Stimulated activated CD8-positive, alpha-beta memory T cell treated with anti-CD3 and anti-CD28 coated beads, Interleukin-7, amount 100 ng/mL, for 4 hours (primary cell): ENCODE data around the gene CDH4.
"Not testable (repeated sequence)": the region's sequence is repeated elsewhere in the genome, so short reads cannot be mapped to it uniquely, and the experiment has no call there.

Experiments used
- DNase-seq, 2 donors: peaks; one replicate each; pipeline ENCODE4 v3.0.0-alpha.2; 2020; ENCODE audit warnings: low read depth in 2 of 2

Gene CDH4

DNA sequence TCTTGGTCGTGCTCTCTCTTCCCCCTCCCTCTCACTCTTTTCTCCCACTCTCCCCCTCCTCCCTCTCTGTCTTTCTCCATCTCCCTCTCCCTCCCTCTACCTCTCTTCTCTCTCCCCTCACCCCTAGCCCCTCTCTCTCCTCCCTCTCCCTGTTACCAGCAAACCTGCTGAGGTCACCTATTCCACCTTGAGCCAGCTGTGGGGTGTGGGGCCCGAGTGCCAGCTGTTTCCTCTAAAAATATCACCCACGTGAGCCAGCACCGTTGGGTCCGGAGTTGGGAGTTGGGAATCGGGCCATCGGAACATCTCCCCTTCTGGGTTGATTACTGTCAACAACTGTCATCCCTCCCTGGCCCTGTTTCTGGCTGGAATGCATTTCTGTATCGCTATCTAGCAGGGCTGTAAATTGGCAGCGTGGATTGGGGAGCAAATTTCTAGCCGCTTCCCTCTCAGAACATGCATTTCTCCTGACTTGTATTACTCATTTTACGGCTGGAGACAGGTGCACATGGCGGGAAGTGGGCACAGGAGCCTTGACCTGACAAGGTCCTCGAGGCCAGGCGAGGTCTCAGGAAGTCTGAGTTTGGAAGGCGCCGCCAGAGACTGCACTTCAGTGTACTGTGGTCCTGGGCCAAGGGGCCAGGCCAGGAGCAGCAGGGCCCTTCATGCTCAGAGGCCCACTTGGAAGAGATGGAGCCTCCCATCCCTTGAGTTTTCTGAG lies 165.3 kb downstream of the CDH4 start:
- no peak for DNase-seq

DNA sequence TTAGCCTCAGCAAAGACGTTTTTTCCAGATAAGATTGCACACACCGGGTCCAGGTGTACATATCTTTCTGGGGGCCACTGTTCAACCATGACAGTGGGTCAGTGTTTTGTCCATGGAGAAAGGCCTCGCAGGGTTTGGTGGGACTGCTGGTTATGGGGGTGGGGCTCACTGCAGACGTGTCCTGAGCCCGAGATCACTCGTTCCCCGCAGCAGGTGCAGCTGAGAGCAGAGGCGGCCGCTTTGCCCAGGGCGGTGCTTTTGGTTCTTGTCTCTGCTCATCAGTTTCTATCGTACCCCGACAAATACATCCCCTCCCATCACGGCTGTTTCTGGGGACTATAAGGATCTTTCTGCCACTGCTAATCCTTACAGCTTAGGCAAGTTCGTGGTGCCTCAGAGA lies 166.9 kb downstream of the CDH4 start:
- DNase-seq, result no peak

DNA sequence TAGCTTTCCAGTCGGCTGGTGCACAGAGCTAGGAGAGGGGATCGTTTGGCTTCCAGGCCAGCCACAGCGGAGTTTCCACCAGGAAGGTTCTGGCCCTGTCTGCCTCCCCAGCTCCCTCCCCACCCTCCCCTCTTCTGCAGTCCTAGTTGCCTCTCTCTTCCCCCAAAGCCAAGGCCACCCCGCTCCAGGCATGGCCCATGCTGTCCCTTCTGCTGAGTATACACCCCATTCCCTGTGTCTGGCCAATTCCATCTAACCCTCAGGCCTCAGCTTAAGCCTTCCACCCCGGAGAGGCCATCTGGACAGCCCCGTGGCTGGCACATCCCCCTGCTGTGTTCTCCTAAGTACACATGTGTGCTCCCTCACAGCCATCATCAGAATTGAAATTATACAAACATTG lies 167.4 kb downstream of the CDH4 start:
- no peak for DNase-seq

DNA sequence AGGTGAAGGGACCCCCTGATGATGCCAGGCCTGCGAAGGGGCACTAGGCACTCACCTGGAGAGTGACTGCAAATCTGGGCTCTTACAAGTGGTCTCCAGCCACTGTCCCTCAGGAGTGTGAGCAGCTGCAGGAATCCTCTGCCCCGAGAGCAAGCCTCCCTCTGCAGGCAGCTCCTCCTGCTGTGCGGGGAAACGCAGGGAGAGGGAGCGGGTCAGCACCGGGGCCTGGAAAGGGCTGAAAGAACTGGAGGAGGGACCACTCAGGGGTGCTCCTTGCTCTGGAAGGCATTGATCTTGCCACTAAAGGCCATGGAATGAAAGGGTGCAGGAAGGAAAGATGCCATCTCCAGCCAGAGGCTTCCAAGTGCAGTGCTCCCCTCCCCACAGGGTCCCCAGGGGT lies 168.0 kb downstream of the CDH4 start:
- DNase-seq, result no peak

DNA sequence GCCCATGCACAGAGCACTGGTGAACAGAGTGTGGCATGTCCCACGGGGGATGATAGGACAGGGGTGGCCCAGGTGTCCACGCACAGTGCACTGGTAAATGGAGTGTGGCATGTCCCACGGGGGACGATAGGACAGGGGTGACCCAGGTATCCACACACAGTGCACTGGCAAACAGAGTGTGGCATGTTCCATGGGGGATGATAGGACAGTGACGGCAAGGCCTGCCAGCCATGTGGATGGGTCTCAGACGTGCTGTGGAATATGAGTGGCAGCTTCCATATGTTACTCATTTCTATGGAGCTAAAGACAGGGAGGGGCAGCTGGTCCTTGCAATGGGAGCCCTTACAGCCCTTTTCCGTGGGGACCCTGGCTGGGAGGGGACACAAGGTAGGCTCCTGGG lies 168.7 kb downstream of the CDH4 start:
- DNase-seq, result no peak

DNA sequence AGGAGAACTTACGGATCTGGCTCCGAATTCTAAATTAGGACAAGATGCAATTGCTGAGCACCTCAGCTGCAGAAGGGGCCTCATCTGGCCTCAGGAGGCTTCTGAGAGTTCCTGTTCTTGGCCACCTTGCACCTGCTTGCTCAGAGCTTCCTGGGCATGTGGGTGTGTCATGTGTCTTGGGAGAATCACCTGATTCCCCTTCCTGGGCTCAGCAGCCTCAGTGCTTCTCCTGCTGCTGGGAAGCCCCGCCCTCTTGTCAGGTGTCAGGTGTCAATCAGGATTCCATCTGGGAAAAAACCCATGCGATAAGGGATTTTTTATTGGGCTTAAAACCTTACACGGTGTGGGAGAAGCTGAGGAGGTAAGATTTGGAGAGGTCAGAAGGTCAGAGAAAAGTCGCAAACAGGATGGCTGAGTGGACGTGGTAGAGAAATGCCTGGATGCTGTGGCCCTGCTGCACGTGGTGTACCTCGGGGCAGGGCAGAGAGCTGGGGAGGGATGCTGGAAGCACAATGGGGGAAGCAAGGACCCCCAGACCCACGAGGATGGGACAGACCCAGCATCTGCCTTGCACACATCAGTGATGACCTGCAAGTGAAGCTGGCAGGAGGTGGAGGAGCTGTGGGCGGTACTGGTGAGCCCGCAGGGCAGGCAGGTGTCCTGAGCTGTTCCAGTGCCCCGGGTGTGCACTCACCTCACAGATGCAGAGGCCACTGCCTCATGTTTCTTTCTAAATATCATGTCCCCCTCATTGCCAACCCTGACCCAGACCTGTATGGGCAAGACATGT lies 170.8 kb downstream of the CDH4 start:
- no peak for DNase-seq

DNA sequence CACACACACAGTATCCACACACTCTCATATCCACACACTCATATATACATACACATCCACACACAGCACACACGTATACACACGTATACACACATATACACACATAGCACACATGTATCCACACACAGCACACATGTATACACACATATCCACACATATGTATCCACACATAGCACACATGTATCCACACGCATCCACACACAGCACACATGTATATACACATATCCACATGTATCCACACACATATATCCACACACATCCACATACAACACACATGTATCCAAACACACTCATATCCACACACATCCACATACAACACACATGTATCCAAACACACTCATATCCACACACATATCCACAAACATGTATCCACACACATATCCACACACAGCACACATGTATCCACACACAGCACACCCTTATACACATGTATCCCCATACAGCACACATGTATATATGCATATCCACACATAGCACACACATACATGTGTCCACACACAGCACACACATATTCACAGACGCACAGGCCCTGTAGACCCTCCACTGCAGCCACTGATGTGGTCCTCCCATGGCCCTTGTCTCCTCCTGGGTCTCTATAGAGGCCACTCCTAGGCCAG lies 172.1 kb downstream of the CDH4 start:
- DNase-seq, result no peak

DNA sequence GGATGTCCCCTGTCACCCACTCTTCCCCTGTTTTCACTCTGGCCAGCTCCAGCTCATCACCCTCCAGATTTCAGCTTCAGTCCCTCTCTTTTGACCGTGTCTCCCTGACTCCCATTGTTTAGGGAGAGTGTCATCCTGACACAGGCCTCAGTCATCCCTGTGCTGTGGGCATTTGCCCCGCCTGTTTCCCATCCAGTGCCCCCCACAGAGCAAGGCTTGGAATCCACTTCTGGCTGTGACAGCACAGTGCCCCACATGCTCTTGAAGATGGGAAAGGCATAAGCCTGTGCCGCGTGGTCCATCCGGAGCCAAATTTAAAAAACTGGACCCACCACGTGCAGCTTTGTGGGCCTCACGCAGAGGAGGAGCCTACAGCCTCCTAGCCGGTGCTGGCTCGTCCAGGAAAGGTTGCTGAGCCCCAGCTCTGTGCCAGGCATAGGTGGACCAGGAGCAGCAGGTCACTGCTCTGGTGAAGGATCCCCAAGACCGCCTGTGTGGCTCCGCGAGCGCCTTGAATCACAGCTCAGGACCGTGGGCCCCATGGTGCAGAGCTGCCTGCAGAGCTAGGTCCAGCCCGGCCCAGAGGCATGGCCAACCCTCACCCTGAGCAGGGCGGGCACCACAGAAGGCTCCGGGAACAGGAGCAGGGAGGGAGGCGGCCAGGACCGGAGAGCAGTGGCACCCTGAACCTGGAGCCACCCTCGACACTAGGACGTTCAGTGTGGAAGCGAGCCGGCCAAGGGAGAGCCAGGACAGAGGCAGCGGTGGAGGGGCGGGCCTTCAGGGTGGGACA lies 172.8 kb downstream of the CDH4 start:
- DNase-seq, result no peak

DNA sequence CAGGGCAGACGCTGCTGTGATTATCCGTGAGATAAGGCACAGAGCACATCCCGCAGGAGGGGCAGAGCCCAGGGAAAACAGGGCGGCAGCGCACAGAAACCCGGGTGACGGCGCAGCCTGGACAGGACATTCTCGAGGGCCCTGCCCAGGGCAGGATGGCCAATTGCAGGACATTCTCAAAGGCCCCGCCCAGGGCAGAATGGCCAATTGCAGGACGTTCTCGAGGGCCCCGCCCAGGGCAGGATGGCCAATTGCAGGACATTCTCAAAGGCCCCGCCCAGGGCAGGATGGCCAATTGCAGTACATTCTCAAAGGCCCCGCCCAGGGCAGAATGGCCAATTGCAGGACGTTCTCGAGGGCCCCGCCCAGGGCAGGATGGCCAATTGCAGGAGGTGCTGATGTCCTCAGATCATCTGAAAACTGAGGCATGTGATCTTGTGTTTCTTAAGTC lies 173.5 kb downstream of the CDH4 start:
- not testable (repeated sequence) for DNase-seq

DNA sequence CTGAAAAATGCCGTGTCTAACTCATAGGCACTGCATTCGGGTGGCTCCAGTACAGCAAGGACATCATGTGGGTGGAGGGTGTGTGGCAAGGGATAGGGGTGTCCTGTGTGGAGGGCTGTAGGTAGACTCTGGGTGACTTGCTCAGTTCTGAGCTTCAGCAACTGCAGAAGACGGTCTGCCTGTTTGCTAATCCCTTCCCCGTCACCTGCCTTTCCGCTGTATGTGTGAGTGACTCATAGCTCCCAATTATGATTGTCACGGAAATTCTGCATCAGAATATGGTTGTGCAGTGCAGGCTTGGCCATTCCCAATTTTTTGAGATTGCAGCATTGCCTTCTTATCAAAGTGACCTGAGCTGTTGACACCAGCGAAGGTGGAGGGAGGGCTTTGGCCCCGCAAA lies 174.3 kb downstream of the CDH4 start:
- no peak for DNase-seq

DNA sequence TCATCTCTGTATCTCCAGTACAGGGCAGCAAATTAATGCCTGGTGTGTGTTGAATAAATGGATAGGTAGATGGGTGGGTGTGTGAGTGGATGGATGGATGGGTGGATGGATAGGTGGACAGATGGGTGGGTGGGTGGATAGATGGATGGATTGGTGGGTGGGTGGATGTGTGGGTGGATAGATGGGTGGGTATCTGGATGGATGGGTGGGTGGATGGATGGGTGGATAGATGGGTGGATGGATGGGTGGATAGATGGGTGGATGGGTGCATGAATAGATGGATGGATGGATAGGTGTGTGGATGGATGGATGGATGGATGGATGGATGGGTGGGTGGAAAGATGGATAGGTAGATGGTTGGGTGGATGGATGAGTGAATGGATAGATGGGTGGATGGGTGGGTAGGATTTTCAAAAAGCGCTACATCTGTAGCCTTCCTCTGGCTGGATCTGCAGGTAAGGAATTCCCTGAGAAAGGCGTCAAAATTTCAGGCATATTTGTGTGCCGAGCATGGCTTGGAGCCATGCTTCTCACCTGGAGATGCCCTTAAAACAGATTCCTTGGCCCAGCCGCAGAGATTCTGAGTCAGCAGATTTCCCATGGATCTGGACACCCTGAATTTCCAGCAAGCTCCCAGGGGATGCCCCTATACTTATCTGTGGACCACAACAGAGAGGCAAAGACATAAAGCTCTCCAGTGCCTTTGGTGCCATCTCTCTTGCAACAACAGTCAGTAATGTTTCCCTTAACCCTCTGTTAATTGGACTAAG lies 177.6 kb downstream of the CDH4 start:
- no peak for DNase-seq

DNA sequence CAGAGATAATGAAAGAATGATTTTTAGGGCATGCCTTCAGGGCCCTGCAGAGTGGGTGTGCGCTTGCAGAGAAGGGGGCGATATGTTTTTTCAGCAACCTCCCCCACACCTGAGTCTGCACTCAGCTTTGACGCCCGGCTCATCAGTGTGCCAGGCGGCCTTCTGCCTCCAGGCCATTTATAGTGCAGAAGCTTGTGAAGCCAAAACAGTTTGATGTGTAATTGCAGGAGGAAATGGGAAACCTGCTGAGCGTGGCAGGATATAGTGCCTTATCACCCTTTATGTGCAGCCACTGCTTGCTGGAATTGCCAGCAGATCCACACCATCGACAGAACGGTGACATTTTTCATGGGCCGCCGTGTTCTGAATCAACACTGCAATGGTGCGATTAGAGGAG lies 178.2 kb downstream of the CDH4 start:
- DNase-seq, result no peak

DNA sequence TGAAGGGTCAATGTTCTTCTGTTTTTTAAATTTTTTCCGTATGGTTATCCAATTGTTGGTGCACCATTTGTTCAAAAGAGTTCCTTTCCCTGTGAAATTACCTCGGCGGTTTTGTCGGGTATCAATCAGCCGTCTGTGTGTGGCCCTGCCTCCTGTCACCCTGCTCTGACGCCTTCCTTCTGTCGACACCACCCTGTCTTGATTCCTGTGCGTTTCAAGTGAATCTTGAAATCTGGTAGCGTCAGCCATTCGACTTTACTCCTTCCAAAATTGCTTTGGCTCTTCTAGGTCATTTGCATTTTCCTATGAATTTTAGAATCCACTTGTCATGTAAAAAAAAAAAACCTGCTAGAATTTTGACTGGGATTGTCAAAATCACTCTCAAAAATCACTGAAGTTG lies 181.1 kb downstream of the CDH4 start:
- no peak for DNase-seq

DNA sequence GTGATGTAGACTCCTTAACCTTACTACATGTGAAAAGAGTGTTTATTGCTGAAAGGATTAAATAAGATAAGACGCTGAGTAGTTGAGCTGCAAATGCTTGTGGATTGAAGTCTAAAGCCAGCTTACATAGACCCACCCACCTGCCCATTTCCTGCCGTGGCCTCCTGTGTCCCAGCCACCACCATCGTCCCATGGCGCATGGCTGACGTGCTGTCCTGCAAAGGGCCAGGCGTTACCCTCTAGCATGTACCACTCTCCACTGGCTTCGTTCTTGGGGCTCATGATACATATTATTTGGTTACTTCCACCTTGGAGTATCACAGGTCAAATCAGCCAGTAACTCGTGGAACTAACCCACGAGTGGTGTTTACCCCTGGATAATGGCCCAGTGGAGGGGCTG lies 181.8 kb downstream of the CDH4 start:
- DNase-seq, result no peak

DNA sequence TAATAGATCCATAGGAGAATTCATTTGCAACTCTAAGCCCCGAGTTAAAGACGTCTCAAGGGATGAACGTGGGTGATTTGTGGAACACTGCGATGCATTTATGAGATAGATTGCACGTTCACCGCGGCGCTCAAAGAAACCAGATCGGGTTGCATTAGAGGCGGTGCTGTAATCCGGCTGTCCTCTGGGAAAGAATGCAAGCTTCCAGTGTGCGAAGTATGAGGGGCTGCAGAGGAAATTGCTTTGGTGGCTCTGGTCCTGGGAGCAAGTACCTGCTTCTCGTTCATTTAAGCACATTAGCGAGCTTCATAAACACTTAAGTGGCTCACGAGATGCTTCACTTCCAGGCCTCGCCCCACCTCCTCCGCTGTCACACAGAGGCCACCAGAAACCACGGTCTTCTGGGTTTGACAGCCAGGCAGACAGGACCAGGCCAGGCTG lies 182.3 kb downstream of the CDH4 start:
- DNase-seq, result no peak

DNA sequence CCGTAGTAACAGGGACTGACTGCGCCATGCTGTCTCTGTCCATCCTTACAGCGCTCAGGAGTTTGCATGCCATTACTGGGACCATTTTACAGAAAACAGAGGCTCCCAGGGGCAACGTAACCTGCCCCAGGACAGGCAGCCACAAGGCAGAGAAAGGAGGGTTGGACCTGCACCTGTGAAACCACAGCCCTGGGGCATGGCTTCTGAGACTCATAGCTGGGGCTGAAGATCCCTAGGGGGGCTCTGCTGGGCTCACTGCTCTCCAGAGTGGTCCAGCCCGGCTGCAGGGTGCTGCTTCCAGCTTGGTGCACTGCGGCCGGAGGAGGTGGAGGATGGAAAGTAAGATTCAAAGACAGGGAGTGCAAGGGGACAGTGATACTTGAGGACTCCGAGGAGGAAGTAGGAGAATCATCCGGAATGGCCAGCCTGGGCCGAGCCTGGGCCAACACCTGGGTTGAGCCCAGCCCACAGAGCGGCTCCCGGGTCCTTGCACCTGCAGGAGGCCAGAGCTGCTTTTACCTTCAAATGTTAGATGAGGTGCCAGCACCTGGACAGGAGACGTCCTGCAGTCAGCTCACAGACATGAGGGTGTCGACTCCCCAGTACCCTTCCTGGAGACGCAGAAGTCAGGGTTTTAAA lies 183.2 kb downstream of the CDH4 start:
- DNase-seq, result no peak

DNA sequence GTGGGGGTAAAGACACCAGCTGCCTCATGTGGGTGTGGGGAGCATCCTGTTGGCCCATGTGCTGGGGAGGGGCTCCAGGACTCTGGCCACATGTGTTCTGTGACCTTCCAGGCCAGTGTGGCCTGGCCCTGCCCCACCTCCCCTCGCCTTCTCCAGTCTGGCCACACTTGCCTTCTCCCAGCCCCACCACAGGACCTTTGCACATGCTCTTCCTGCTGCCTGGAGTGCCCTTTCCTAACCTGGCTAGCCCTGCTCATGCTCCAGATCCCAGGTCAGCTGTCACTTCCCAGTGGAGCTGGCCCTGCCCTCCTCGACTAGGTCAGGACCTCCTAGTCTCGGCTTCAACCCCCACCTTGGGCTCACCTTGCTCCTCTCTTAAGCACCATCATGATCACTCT lies 183.8 kb downstream of the CDH4 start:
- DNase-seq, result no peak

DNA sequence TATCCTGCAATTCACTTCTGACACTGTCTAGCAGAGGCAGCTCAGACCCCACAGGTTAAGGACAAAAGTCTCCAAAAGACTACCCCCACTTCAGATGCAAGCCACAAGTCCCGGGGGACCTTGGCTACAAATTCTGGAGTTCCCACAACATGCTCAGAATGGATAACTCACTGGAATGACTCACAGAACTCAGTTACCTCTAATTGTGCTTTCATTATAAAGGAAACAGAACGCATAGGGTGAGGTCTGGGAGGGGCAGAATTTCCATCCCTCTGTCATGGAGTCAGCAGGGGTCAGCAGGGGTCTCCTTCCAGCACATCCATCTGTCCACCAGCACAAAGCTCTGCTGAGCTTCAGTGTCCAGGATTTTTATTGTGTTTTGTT lies 184.2 kb downstream of the CDH4 start:
- DNase-seq, result no peak

DNA sequence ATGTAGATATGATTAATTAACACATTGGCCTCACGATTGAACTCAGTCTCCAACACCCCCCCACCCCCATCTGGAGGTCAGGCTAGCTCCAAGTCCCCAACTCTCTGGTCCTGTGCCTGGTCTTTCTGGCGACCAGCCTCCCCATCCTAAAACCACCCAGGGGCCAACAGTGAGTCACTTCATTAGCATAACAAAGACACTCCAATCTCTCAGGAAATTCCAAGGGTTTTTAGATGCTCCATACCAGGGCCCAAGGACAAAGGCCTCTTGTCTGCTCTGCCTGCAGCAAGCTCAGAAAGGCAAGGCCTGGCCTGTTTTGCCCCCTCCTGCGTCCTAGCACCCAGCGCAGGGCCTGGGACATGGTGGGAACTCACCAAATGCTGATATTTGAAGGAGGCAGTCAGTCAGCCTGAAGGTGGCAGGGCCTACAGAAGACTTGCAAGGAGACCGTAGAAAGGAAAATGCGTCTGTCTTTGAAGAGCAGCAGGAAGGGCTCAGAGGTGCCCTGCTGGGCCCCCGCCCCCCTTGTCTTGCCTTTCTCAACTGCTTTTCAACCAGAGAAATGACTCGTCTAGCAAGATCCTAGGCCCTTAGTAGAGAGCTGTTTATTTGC lies 184.7 kb downstream of the CDH4 start:
- DNase-seq, result no peak
